ENCODE data around the gene NTRK3. TPM values are rescaled to one million over a fixed set of nuclear protein-coding genes. Genes with fewer than 3 reads are reported as not detected.

The NTRK3 gene
- total RNA-seq, 1 experiment from 2014 or later = not detected

- Mint-ChIP-seq H3K27ac (ENCODE audit: unreplicated experiment) (no peak overlapping the region), H3K36me3 (ENCODE audit: insufficient read depth, unreplicated experiment) (no peaks in the 10 kb centered on the region), H3K9me3 (ENCODE audit: low read depth, unreplicated experiment) (no peaks in the 10 kb centered on the region), H3K4me3 (ENCODE audit: low read depth, unreplicated experiment) (no peak overlapping the region), H3K27me3 (ENCODE audit: unreplicated experiment) (peaks cover 78% of the 10 kb centered on the region), H3K4me1 (ENCODE audit: low read depth, unreplicated experiment) (peaks cover 5% of the 10 kb centered on the region)
- intact Hi-C loops (cut with micrococcal nuclease; ENCODE audit: unreplicated experiment) = no loop called here
- no TSS peak for BruUV-seq (replicated peaks)
- TF ChIP-seq, protein P1, sequence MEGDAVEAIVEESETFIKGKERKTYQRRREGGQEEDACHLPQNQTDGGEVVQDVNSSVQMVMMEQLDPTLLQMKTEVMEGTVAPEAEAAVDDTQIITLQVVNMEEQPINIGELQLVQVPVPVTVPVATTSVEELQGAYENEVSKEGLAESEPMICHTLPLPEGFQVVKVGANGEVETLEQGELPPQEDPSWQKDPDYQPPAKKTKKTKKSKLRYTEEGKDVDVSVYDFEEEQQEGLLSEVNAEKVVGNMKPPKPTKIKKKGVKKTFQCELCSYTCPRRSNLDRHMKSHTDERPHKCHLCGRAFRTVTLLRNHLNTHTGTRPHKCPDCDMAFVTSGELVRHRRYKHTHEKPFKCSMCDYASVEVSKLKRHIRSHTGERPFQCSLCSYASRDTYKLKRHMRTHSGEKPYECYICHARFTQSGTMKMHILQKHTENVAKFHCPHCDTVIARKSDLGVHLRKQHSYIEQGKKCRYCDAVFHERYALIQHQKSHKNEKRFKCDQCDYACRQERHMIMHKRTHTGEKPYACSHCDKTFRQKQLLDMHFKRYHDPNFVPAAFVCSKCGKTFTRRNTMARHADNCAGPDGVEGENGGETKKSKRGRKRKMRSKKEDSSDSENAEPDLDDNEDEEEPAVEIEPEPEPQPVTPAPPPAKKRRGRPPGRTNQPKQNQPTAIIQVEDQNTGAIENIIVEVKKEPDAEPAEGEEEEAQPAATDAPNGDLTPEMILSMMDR (IDR thresholded peaks at IDR 0.05; ENCODE audit: unreplicated experiment) = no peak
- DNase-seq = no peak
- CTCF ChIA-PET = interaction anchor here (1.3 kb wide), 1 partner anchor 14 kb away, joined by 3 read pairs; no protein-coding TSS in a partner anchor
Observed at GRCh38 chr15:88233921-88234320, 22.6 kb downstream of the NTRK3 start.

- Mint-ChIP-seq H3K9me3 (ENCODE audit: low read depth, unreplicated experiment) (no peaks in the 10 kb centered on the region), H3K27me3 (ENCODE audit: unreplicated experiment) (peaks cover 89% of the 10 kb centered on the region), H3K27ac (ENCODE audit: unreplicated experiment) (no peak overlapping the region), H3K4me1 (ENCODE audit: low read depth, unreplicated experiment) (no peaks in the 10 kb centered on the region), H3K4me3 (ENCODE audit: low read depth, unreplicated experiment) (no peak overlapping the region), H3K36me3 (ENCODE audit: insufficient read depth, unreplicated experiment) (no peaks in the 10 kb centered on the region)
- intact Hi-C loops (cut with micrococcal nuclease; ENCODE audit: unreplicated experiment) = no loop called here
- TF ChIP-seq, protein P1 (IDR thresholded peaks at IDR 0.05; ENCODE audit: unreplicated experiment) = no peak
- CTCF ChIA-PET = no interaction called here
- no peak for DNase-seq
- BruUV-seq (replicated peaks) = no TSS peak
Observed at GRCh38 chr15:88232771-88233201, 23.8 kb downstream of the NTRK3 start.

GRCh38 chr15:88231909-88232644 is 24.5 kb downstream of the NTRK3 start:
- TF ChIP-seq, protein P1 (IDR thresholded peaks at IDR 0.05; ENCODE audit: unreplicated experiment) = no peak

DNA sequence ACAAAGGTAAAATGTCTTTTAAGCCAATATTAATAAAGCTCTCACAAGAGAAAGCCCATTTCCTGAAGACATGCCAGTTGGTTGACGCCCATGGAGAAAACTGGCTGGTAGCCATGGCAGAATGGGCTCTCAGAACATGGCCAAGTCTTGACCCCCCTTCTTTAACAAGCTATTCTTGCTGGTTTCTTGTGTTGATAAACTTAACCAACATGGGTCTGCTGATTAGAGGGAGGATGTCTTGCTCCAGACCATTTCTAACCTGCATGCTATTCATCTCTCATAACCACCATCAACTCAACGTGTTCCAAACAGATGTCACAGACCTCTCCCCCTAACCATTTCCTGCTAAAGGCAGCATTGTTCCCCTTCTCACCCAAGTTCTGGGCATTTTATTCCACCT is 25.7 kb downstream of the NTRK3 start:
- no peaks in the 10 kb centered on the region for H3K4me1 Mint-ChIP-seq (ENCODE audit: low read depth, unreplicated experiment)
- CTCF ChIA-PET = no interaction called here
- peaks cover 91% of the 10 kb centered on the region for H3K27me3 Mint-ChIP-seq (ENCODE audit: unreplicated experiment)
- no peaks in the 10 kb centered on the region for H3K36me3 Mint-ChIP-seq (ENCODE audit: insufficient read depth, unreplicated experiment)
- H3K27ac Mint-ChIP-seq (ENCODE audit: unreplicated experiment) = no peak overlapping the region
- TF ChIP-seq, protein P1 (IDR thresholded peaks at IDR 0.05; ENCODE audit: unreplicated experiment) = no peak
- DNase-seq = no peak
- no peak overlapping the region for H3K4me3 Mint-ChIP-seq (ENCODE audit: low read depth, unreplicated experiment)
- no TSS peak for BruUV-seq (replicated peaks)
- intact Hi-C loops (cut with micrococcal nuclease; ENCODE audit: unreplicated experiment) = no loop called here
- no peaks in the 10 kb centered on the region for H3K9me3 Mint-ChIP-seq (ENCODE audit: low read depth, unreplicated experiment)

More at GRCh38 chr15:88231909-88232644, 24.5 kb downstream of the NTRK3 start:
- H3K27ac Mint-ChIP-seq (ENCODE audit: unreplicated experiment) = no peak overlapping the region
- CTCF ChIA-PET = no interaction called here
- DNase-seq = no peak
- no peaks in the 10 kb centered on the region for H3K4me1 Mint-ChIP-seq (ENCODE audit: low read depth, unreplicated experiment)
- H3K27me3 Mint-ChIP-seq (ENCODE audit: unreplicated experiment) = peaks cover 91% of the 10 kb centered on the region
- no peak overlapping the region for H3K4me3 Mint-ChIP-seq (ENCODE audit: low read depth, unreplicated experiment)
- intact Hi-C loops (cut with micrococcal nuclease; ENCODE audit: unreplicated experiment) = no loop called here
- H3K9me3 Mint-ChIP-seq (ENCODE audit: low read depth, unreplicated experiment) = no peaks in the 10 kb centered on the region
- H3K36me3 Mint-ChIP-seq (ENCODE audit: insufficient read depth, unreplicated experiment) = no peaks in the 10 kb centered on the region
- BruUV-seq (replicated peaks) = no TSS peak
